IPS-18a (cell line): ENCODE results near the gene NAV2.
"Not testable (repeated sequence)": the region's sequence is repeated elsewhere in the genome, so short reads cannot be mapped to it uniquely, and the experiment has no call there.

Experiments
- H3K27ac ChIP-seq: one replicate; pipeline ENCODE4 v1.5.1; 2013; ENCODE audit warnings: low read length
- H3K27me3 ChIP-seq: one replicate; pipeline ENCODE4 v1.6.1; 2013; ENCODE audit warnings: mild to moderate bottlenecking, low read length; ENCODE audit not compliant: control insufficient read depth, insufficient read depth
- H3K36me3 ChIP-seq: one replicate; pipeline ENCODE4 v1.6.1; 2013; ENCODE audit warnings: low read depth, low read length; ENCODE audit not compliant: control insufficient read depth
- H3K4me1 ChIP-seq: one replicate; pipeline ENCODE4 v1.6.1; 2013; ENCODE audit warnings: low read depth, low read length; ENCODE audit not compliant: control insufficient read depth
- H3K4me3 ChIP-seq: one replicate; pipeline ENCODE4 v1.5.1; 2013; ENCODE audit warnings: low read length
- H3K9ac ChIP-seq: one replicate; pipeline ENCODE4 v1.6.1; 2013; ENCODE audit warnings: mild to moderate bottlenecking, low read length, moderate library complexity
- H3K9me3 ChIP-seq: one replicate; pipeline ENCODE4 v1.6.1; 2013; ENCODE audit warnings: low read depth, low read length; ENCODE audit not compliant: control insufficient read depth

NAV2 gene

DNA sequence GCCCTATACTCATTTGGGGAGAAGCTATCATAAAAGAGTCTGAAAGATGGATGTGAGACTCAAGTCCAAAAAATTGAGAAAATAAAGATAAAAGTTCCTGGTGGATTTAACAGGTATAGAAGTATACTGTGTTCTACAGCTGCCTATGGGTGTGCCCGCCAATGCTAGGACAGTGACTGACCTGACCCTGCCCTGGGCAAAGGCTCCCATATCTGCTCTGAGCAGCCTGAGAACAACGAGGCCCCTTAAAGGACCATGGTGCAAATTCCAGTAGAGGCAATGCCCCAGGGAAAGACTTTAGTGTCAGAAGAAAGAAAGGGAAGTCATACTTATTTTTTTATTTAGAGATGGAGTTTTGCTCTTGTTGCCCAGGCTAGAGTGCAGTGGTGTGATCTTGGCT lies 181.8 kb downstream of the NAV2 start:
- Histone ChIP-seq H3K4me1 (peaks cover 8% of the 10 kb centered on the region), H3K27ac (no peak overlapping the region), H3K4me3 (no peak overlapping the region), H3K36me3 (peaks cover 26% of the 10 kb centered on the region), H3K27me3 (no peaks in the 10 kb centered on the region), H3K9ac (no peak overlapping the region), H3K9me3 (no peaks in the 10 kb centered on the region)

DNA sequence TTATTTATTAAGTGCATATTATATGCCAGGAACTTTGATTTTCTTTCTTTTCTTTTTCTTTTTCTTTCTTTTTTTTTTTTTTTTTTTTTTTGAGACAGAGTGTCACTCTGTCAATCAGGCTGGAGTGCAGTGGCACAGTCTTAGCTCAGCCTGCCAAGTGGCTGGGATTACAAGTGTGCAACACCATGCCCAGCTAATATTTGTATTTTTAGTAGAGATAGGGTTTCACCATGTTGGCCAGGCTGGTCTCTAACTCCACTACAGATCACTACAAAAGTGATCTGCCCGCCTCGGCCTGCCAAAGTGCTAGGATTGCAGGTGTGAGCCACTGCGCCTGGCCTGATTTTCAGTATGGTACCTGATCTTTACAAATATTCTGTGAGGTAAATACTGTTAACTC lies 182.4 kb downstream of the NAV2 start:
- H3K4me1 ChIP-seq, H3K27me3 ChIP-seq, H3K9me3 ChIP-seq, H3K9ac ChIP-seq, H3K27ac ChIP-seq, H3K4me3 ChIP-seq: not testable (repeated sequence)
- H3K36me3 ChIP-seq, result peaks cover 26% of the 10 kb centered on the region

DNA sequence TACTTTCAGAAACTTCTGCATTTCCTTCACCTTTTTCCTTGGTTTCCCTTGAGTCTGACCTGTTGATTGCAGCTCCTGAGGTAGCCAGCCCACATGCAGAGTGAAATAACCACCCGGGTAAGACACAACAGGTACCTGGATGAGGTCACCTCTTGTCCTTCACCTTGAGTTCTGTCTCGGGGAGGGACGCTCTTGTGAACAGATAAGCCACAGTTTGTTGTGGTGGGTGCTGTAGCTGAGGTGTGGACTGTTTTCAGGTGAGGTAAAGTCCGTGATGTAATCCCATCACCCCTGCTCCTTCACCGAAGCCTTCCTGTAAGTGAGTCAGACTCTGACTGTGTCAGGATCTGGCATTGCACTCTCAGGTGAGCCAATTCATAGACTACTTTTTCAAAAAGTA lies 183.1 kb downstream of the NAV2 start:
- H3K4me3 ChIP-seq, result no peak overlapping the region
- H3K9ac ChIP-seq, result no peak overlapping the region
- no peaks in the 10 kb centered on the region for H3K4me1 ChIP-seq
- no peak overlapping the region for H3K27ac ChIP-seq
- no peaks in the 10 kb centered on the region for H3K9me3 ChIP-seq
- H3K27me3 ChIP-seq, result no peaks in the 10 kb centered on the region
- peaks cover 26% of the 10 kb centered on the region for H3K36me3 ChIP-seq

DNA sequence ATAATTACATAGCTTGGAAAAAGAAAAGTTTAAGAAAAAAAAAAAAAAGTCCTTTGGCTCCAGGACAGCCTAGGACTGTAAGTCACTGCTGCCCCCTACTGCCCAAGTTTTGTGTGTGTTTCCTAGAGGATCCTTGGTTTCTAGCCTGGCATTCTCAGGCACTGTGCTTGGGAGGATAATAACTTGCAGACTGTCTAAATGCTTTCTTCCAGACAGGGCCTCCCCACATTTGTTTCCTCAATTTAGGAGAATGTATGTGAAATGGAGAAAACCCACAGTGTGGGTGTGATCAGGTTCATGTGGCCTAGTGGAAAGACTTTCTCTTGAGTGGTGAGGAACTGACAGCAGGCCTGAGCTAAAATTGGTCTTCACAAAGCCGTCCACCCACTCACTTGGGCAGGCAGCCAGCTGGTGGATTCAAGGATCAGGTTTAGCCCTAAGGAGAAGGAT lies 191.0 kb downstream of the NAV2 start:
- no peaks in the 10 kb centered on the region for H3K27me3 ChIP-seq
- H3K36me3 ChIP-seq, result peaks cover 5% of the 10 kb centered on the region
- H3K9me3 ChIP-seq, result no peaks in the 10 kb centered on the region
- peaks cover 7% of the 10 kb centered on the region for H3K4me1 ChIP-seq
- H3K4me3 ChIP-seq, result no peak overlapping the region
- H3K27ac ChIP-seq, result no peak overlapping the region
- H3K9ac ChIP-seq, result no peak overlapping the region

DNA sequence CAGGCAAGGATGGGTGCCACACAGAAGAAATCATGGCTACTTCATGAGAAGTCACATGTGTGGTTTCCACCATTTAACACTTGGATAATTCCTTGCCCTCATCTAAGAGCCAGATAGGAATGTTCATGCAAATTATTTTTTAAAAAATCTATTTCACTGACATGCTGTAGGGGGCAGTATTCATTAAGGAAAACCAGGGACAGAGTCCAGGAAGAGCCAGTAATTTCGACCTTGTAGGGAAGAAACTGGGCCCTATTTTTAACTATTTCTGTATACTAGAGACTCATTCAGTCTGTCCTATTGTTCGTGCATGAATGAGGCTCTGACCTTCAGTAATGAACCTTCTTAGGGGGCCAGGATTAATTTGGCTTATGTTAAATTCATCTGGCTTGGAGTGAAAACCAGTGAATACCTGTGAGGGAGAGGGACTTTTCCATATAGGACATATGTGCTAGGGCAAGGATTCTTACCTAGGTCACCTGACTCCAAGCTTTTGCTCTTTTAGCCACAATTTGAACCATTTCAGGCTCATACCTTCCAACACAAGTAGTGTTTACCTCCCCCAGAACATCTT lies 192.7 kb downstream of the NAV2 start:
- H3K36me3 ChIP-seq, result peaks cover 5% of the 10 kb centered on the region
- H3K9ac ChIP-seq, result no peak overlapping the region
- peaks cover 7% of the 10 kb centered on the region for H3K4me1 ChIP-seq
- no peak overlapping the region for H3K4me3 ChIP-seq
- H3K27ac ChIP-seq, result no peak overlapping the region
- H3K9me3 ChIP-seq, result no peaks in the 10 kb centered on the region
- no peaks in the 10 kb centered on the region for H3K27me3 ChIP-seq

DNA sequence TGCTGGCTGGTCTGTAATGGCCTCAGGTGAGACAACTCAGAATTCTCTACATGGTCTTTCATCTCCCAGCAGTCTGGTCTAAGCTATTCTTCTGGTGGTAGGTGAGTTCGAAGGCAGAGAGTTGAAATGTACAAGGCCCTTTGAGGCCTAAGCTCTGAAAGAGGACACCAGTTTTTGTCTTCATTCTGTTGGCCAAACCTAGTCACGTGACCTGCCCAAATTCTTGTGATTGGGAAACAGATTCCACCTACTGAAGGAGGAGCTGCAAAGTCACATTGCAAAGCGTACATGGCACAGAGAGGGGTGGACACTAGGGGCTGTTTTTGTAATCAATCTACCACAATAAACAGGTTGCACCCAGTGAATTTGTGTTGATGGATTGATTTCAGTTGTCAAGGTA lies 193.5 kb downstream of the NAV2 start:
- Histone ChIP-seq H3K9me3 (no peaks in the 10 kb centered on the region), H3K4me1 (peaks cover 7% of the 10 kb centered on the region), H3K27me3 (no peaks in the 10 kb centered on the region), H3K36me3 (peaks cover 5% of the 10 kb centered on the region), H3K4me3 (no peak overlapping the region), H3K9ac (no peak overlapping the region), H3K27ac (no peak overlapping the region)

DNA sequence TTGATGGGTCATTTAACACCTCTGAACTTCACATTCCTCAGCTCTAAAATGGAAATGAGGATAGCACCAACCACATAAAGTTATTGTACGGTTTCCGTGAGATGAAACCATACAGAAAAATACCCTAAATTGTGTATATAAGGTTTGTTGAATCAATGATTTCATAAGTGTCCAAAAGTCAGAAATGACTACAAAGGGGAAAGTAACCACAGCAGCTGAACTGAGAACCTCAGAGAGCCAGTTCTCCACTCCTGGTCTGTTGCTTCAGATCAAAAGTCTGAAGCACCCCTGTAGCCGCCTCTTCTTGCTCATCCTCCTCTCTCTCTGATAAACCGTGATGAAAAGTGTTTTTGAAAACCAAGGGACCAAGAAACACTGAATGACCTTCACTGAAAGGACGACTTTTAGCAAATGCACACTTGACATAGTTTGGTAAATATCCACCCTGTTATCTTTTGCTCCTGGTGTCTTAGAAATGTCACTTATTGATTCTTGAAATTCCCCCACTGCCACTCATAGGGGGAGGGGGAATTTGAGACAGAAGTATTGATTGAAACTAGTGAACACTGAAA lies 194.5 kb downstream of the NAV2 start:
- H3K9ac ChIP-seq, result no peak overlapping the region
- peaks cover 5% of the 10 kb centered on the region for H3K36me3 ChIP-seq
- H3K27me3 ChIP-seq, result no peaks in the 10 kb centered on the region
- H3K4me3 ChIP-seq, result no peak overlapping the region
- H3K4me1 ChIP-seq, result peaks cover 7% of the 10 kb centered on the region
- no peak overlapping the region for H3K27ac ChIP-seq
- no peaks in the 10 kb centered on the region for H3K9me3 ChIP-seq

DNA sequence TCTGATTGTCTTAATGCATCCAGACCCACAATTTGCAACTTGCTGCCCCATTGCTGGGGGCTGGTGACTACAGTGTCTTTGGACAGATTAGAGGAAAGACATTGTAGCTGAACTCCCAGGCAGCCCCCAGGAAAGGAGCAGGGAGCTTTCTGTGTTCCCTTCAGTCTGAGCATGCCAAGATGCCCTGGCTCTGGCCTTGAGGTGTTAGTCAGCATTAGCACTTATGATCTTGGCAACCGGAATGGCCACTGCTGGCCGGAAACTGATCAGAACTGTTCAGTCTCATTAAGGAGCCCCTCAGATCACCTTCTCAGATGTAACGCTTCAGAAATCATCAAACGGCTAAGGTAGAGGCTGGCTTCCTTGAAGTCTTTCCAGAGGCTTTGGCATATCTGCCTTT lies 195.2 kb downstream of the NAV2 start:
- Histone ChIP-seq H3K4me1 (peaks cover 15% of the 10 kb centered on the region), H3K36me3 (peaks cover 5% of the 10 kb centered on the region), H3K9ac (no peak overlapping the region), H3K27ac (no peak overlapping the region), H3K27me3 (no peaks in the 10 kb centered on the region), H3K4me3 (no peak overlapping the region), H3K9me3 (no peaks in the 10 kb centered on the region)

DNA sequence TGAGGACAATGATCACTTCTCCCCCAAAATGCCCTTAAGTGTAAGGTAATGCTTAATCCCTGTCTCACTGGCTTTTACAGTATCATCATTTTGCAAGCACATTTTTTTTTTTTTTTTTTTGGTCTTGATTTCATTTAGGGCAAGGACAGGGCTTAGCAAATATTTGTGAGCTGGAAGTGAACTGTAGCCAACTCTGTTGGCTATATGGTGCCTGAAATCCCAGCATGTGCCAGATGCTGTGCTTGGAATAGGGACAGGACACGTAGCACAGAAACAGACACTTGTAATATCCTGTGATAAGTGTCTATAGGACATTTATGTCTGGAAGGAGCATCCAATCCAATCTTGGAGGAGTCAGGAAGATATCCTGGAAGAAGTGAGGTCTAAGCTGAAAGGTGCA lies 198.3 kb downstream of the NAV2 start:
- H3K4me3 ChIP-seq, result no peak overlapping the region

DNA sequence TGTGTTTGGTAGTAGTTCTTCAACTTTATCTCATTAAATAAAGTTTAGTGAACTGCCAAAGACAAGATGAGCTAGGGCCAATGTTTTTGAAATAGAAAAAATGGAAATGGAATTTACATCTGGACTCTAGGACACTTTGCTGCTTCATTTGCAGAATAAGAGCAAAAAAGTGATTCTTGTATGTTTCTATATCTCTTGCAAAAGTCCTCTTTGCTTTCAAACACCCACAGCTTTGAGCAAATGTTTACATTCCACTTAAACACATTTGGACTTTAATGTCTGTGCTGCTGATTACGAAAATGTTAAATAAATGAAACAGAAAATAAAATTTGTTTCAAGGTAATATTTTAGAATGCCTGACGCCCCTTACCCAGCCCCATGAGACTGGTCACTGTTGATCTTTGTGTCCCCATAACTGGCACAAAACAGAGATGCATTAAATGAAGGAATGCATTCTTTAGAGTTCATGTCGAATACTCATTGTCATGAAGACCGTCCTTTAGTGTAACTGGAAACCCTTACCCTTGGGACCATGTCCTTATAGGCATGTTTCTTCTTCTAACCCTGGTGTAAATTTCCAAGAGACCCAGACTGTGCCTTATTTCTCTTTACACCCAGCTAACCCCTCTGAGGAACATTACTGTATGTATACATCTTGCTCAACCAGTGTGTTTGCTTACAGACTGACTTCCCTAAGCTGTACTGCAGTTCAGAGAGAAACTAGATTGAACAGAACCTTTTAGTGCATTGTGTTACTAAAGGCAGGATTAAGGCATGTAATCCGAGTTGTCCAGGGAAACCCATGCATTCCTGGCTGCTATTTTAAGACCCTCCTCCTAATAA lies 199.7 kb downstream of the NAV2 start:
- no peak overlapping the region for H3K9ac ChIP-seq
- peaks cover 18% of the 10 kb centered on the region for H3K4me1 ChIP-seq
- no peak overlapping the region for H3K27ac ChIP-seq
- no peak overlapping the region for H3K4me3 ChIP-seq
- no peaks in the 10 kb centered on the region for H3K27me3 ChIP-seq
- no peaks in the 10 kb centered on the region for H3K9me3 ChIP-seq
- peaks cover 3% of the 10 kb centered on the region for H3K36me3 ChIP-seq

More for the DNA sequence above, 198.3 kb downstream of the NAV2 start:
- Histone ChIP-seq H3K27me3 (no peaks in the 10 kb centered on the region), H3K4me1 (peaks cover 18% of the 10 kb centered on the region), H3K9ac (no peak overlapping the region), H3K9me3 (no peaks in the 10 kb centered on the region), H3K36me3 (peaks cover 5% of the 10 kb centered on the region), H3K27ac (no peak overlapping the region)

DNA sequence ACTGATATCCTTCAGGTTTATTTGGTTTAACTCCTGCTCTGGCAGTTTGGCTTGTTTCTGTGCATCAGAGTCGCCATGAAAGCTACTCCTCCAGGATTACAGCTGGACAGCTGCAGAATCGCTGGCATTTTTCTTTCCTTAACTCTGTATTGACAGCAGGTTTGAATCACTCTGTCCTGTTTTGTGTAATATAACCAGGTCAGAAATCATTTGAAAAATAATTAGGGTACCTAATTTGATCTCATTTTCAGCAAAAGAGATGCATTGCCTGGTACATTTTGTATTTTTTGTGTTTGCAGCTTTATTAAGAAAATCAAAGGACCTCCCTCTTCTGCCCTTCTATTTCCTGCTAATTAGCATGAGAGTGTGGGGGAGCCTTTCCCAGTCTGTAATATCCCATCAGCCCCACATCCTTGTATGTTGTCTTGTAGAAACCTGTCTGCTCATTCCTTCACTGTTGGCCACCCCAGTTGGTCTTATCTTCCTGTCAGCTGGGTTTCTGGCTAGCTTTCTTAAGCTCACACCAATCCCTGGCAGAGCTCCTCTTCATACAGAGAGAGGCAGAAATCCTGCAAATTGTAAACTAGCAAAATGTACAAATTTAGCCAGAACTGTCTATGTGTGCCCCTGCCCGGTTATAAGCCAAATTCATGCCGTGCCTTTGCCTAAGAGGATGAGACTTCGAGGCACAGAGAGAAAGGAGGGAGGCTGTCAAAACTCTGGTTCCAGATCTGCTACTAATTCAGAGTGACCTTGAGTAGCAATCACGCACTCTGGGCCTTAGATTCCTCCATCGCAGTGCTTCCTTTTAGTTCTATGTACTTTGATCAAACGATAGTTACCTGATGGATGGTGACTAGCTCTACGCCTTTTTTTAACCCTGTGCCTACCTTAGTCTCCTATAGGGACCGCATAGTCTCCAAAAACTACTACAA lies 200.6 kb downstream of the NAV2 start:
- Histone ChIP-seq H3K4me3 (no peak overlapping the region), H3K9me3 (no peaks in the 10 kb centered on the region), H3K27ac (no peak overlapping the region), H3K27me3 (no peaks in the 10 kb centered on the region), H3K4me1 (peaks cover 18% of the 10 kb centered on the region), H3K36me3 (no peaks in the 10 kb centered on the region), H3K9ac (no peak overlapping the region)
